OCI-LY7 (cell line): ENCODE data around the gene SLC6A17. TPM values are rescaled to one million over a fixed set of nuclear protein-coding genes. Genes with fewer than 3 reads are reported as not detected.

Source experiments
- BruUV-seq: library from RNA; stranded (reverse); fragments of 400-500 nt; replicated peaks from 2 replicates; lab custom pipeline; 2021; lab: Mats Ljungman, UMichigan
- CTCF ChIA-PET: fragments of 300-600 bp; sonication (Branson Sonifier 250); formaldehyde crosslinking; loops from one replicate; lab custom pipeline; 2022; ENCODE audit warnings: antibody characterized with exemption; ENCODE audit not compliant: unreplicated experiment; lab: Charles Lee
- POLR2A ChIA-PET: fragments of 300-600 bp; sonication (Branson Sonifier 250); formaldehyde crosslinking; loops from one replicate; lab custom pipeline; 2022; ENCODE audit warnings: antibody characterized with exemption; lab: Charles Lee
- DNase-seq: peaks from one replicate; pipeline ENCODE4 v3.0.0-alpha.2; 2015; ENCODE audit warnings: low spot score
- H2AFZ ChIP-seq: fragments of 200-600 bp; sonication (generic), shearing (Covaris generic); 2 replicates; pipeline ENCODE4 v1.6.1; 2014; ENCODE audit warnings: mild to moderate bottlenecking, antibody characterized with exemption, low read length, moderate library complexity
- H3K27ac ChIP-seq: fragments of 200-600 bp; sonication (generic); 2 replicates; pipeline ENCODE4 v1.5.1; 2014; ENCODE audit warnings: mixed run types, low read depth, mild to moderate bottlenecking, moderate library complexity, low read length, inconsistent platforms; ENCODE audit not compliant: poor library complexity, severe bottlenecking
- H3K36me3 ChIP-seq: fragments of 200-600 bp; sonication (generic); 2 replicates; pipeline ENCODE4 v1.6.1; 2014; ENCODE audit warnings: mild to moderate bottlenecking, antibody characterized with exemption, low read length, moderate library complexity, mixed read lengths; ENCODE audit not compliant: insufficient read depth
- H3K4me1 ChIP-seq: fragments of 200-600 bp; sonication (generic); 2 replicates; pipeline ENCODE4 v1.5.1; 2014; ENCODE audit warnings: mild to moderate bottlenecking, low read length; ENCODE audit not compliant: insufficient read depth, poor library complexity, severe bottlenecking
- H3K4me2 ChIP-seq: fragments of 200-600 bp; sonication (generic); 2 replicates; pipeline ENCODE4 v1.6.1; 2014; ENCODE audit warnings: mild to moderate bottlenecking, low read length
- H3K4me3 ChIP-seq: fragments of 200-600 bp; sonication (generic); 2 replicates; pipeline ENCODE4 v1.5.1; 2014; ENCODE audit warnings: mild to moderate bottlenecking, low read depth, low read length; ENCODE audit not compliant: poor library complexity, severe bottlenecking
- H3K79me2 ChIP-seq: fragments of 200-600 bp; sonication (generic); 2 replicates; pipeline ENCODE4 v1.6.1; 2016; ENCODE audit warnings: low read depth, mild to moderate bottlenecking, low read length, moderate library complexity, mixed read lengths; ENCODE audit not compliant: insufficient read depth
- H3K9me2 ChIP-seq: fragments of 200-600 bp; sonication (generic); 2 replicates; pipeline ENCODE4 v1.6.1; 2016; ENCODE audit warnings: mild to moderate bottlenecking, low read length, mixed read lengths; ENCODE audit not compliant: insufficient read depth
- H3K9me3 ChIP-seq: fragments of 200-600 bp; sonication (generic); 2 replicates; pipeline ENCODE4 v1.6.1; 2014; ENCODE audit warnings: mild to moderate bottlenecking, mixed run types, low read length, mixed read lengths
- H4K20me1 ChIP-seq: fragments of 200-600 bp; sonication (generic); 2 replicates; pipeline ENCODE4 v1.6.1; 2014; ENCODE audit warnings: mild to moderate bottlenecking, antibody characterized with exemption, low read length, moderate library complexity, mixed read lengths; ENCODE audit not compliant: insufficient read depth
- EZH2phosphoT487 ChIP-seq: fragments of 200-600 bp; sonication (generic); IDR thresholded peaks from 2 replicates; pipeline ENCODE4 v1.6.1; 2018; ENCODE audit warnings: low read depth, borderline replicate concordance, mild to moderate bottlenecking, mixed run types, antibody characterized with exemption, low read length, moderate library complexity, mixed read lengths
- intact Hi-C: fragments of 100-400 bp; cut with micrococcal nuclease; formaldehyde crosslinking; loops from one replicate; pipeline ENCODE4 v1.10.0; 2022; ENCODE audit not compliant: unreplicated experiment
- total RNA-seq, 2 experiments: library from RNA; depleted of rRNA in 1 of 2; stranded (reverse); fragments of >200 nt in 1 of 2; shearing (Covaris generic) in 1 of 2; gene quantifications; 2 replicates each; pipeline ENCODE4 v1.2.3, GENCODE V29; 2014 to 2022
- TF ChIP-seq, protein P1 (sequence below): fragments of 200-600 bp; sonication (generic); conservative IDR thresholded peaks from 2 replicates; pipeline ENCODE4 v1.5.1; 2014; ENCODE audit warnings: mild to moderate bottlenecking, antibody characterized with exemption, low read length, moderate library complexity, mixed read lengths

Gene SLC6A17
- total RNA-seq, 2 experiments from 2014 or later: not detected

DNA sequence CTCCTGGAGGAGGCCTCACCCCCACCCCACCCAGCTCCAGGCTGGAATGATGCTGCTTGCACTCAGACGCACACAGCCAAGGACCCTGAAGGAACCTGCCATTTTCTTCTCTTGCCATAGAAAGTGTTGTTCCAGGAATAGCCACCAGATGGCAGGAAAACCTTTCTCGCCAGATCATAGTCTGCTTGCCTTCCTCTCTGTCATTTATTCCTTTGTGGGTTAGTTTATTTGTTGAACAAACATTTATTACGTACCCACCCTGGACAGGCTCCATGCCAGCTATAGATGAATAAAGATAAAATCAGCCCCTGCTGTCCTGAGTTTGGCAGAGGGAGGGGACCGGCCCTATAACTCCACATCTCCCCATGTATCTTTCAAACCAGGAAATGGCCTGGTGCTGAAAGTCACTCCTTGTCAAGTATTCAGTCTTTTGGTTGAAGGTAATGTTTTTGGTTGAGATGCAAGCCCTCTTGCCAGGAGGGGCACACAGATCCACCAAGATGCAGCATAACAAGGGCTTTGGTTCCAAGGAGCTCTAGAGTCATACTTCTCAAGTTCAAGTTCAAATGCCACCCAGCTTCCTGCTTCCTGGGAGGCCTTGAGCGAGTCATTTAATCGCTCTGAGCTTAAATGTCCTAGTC is 52.8 kb downstream of the SLC6A17 start:
- Histone ChIP-seq H3K9me3 (no peaks in the 10 kb centered on the region), H2AFZ (peak overlapping the region; percentile 97), H3K4me3 (no peak overlapping the region), H3K79me2 (no peaks in the 10 kb centered on the region), H4K20me1 (no peaks in the 10 kb centered on the region), H3K9me2 (no peaks in the 10 kb centered on the region), H3K4me2 (no peak overlapping the region; the same call in 1 of the 2 replicates), H3K4me1 (peaks cover 6% of the 10 kb centered on the region), H3K36me3 (no peaks in the 10 kb centered on the region), H3K27ac (no peak overlapping the region)
- BruUV-seq: no TSS peak
- intact Hi-C loops: loop anchor here (1.0 to 10.0 kb wide), 3 partner anchors 109 to 582 kb away; no protein-coding TSS in a partner anchor
- POLR2A ChIA-PET: interaction anchor here (1.1 to 1.5 kb wide), 3 partner anchors 106 to 294 kb away, joined by 3 to 5 read pairs (median 4); no protein-coding TSS in a partner anchor
- TF ChIP-seq, protein P1, sequence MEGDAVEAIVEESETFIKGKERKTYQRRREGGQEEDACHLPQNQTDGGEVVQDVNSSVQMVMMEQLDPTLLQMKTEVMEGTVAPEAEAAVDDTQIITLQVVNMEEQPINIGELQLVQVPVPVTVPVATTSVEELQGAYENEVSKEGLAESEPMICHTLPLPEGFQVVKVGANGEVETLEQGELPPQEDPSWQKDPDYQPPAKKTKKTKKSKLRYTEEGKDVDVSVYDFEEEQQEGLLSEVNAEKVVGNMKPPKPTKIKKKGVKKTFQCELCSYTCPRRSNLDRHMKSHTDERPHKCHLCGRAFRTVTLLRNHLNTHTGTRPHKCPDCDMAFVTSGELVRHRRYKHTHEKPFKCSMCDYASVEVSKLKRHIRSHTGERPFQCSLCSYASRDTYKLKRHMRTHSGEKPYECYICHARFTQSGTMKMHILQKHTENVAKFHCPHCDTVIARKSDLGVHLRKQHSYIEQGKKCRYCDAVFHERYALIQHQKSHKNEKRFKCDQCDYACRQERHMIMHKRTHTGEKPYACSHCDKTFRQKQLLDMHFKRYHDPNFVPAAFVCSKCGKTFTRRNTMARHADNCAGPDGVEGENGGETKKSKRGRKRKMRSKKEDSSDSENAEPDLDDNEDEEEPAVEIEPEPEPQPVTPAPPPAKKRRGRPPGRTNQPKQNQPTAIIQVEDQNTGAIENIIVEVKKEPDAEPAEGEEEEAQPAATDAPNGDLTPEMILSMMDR: peak; percentile 95
- TF ChIP-seq EZH2phosphoT487: no peak
- peak; percentile 75 for DNase-seq
- CTCF ChIA-PET: interaction anchor here (0.5 to 1.9 kb wide), 10 partner anchors 13 to 293 kb away, joined by 3 to 9 read pairs (median 4); no protein-coding TSS in a partner anchor

DNA sequence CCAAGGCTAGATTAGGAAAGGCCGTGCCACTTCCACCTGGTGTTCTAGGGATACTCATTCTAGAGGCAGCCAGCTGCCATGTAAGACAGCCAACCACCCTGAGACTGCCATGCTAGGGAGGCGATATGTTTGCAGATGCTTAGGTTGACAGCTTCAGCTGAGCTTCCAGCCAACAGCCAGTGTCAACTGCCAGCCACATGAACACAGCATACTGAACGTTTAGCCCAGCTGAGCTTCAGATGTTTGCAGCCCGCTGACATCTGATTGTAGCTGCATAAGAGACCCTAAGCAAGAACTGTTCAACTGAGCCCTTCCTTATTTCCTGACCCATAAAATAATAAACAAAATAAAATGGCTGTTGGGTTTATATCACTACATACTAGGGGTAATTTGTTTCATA is 54.9 kb downstream of the SLC6A17 start:
- no peak for TF ChIP-seq EZH2phosphoT487
- no peaks in the 10 kb centered on the region for H3K36me3 ChIP-seq
- DNase-seq: no peak
- intact Hi-C loops: loop anchor here (5.0 to 10.0 kb wide), 2 partner anchors 207 to 580 kb away; no protein-coding TSS in a partner anchor
- H3K79me2 ChIP-seq: no peaks in the 10 kb centered on the region
- no peak overlapping the region for H3K4me3 ChIP-seq
- H3K27ac ChIP-seq: no peak overlapping the region
- CTCF ChIA-PET: interaction anchor here (0.6 kb wide), 1 partner anchor 180 kb away, joined by 3 read pairs; no protein-coding TSS in a partner anchor
- POLR2A ChIA-PET: interaction anchor here (1.2 kb wide), 1 partner anchor 109 kb away, joined by 3 read pairs; no protein-coding TSS in a partner anchor
- no peak overlapping the region for H3K4me2 ChIP-seq
- H2AFZ ChIP-seq: no peak overlapping the region
- H3K9me3 ChIP-seq: no peaks in the 10 kb centered on the region
- H4K20me1 ChIP-seq: no peaks in the 10 kb centered on the region
- no TSS peak for BruUV-seq
- H3K9me2 ChIP-seq: no peaks in the 10 kb centered on the region
- peaks cover 17% of the 10 kb centered on the region for H3K4me1 ChIP-seq

DNA sequence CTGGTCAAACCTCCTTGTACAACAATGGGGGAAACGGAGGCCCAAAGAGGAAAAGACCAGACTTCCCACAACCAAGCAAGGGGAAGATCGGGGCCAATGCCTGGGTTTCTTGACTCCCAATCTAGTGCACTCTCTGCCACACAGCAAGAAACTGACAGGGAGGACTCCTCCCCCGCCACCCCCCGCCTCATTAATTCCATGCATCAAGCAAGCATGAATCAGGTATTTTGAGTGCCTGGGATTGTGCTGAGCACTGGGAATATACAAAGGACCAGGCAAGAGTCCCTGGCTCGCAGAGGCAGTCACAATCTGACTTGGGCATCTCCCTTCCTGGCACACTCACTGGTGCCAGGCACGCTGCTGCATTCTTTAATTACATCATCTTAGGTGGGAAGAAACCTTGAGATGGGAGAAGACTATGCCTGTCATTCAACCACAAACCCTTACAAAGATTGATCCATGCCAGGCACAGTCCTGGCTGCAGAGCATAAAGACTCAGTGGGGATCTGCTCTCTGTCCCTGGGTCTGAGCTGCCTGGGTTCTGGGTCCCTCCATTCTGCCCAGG is 55.4 kb downstream of the SLC6A17 start:
- Histone ChIP-seq H3K4me2 (no peak overlapping the region), H3K4me3 (no peak overlapping the region), H4K20me1 (no peaks in the 10 kb centered on the region), H3K4me1 (peaks cover 17% of the 10 kb centered on the region), H3K9me3 (no peaks in the 10 kb centered on the region), H3K79me2 (no peaks in the 10 kb centered on the region), H2AFZ (no peak overlapping the region), H3K27ac (no peak overlapping the region), H3K36me3 (no peaks in the 10 kb centered on the region), H3K9me2 (no peaks in the 10 kb centered on the region)
- TF ChIP-seq EZH2phosphoT487: no peak
- TF ChIP-seq, protein P1: no peak
- ChIA-PET CTCF (interaction anchor here (3.9 kb wide), 1 partner anchor 107 kb away, joined by 32 read pairs; no protein-coding TSS in a partner anchor), POLR2A (no interaction called here)
- no peak for DNase-seq
- intact Hi-C loops: loop anchor here (2.0 to 10.0 kb wide), 3 partner anchors 207 to 579 kb away; no protein-coding TSS in a partner anchor
- no TSS peak for BruUV-seq
